Endothelial cell of umbilical vein (primary cell): ENCODE data around the gene TNS1. TPM values are rescaled to one million over a fixed set of nuclear protein-coding genes. Genes with fewer than 3 reads are reported as not detected.

ENCODE experiments used
- BruUV-seq: library from RNA; stranded (reverse); fragments of 400-500 nt; replicated peaks from 2 replicates; lab custom pipeline; 2021; lab: Mats Ljungman, UMichigan
- CTCF ChIA-PET: fragments of 300-600, 350-600 bp; sonication (Branson Sonifier 250); formaldehyde crosslinking; loops from one replicate; lab custom pipeline; 2021; ENCODE audit warnings: antibody characterized with exemption, inconsistent platforms; lab: Charles Lee
- POLR2A ChIA-PET: fragments of 300-600, 350-600 bp; sonication (Branson Sonifier 250); formaldehyde crosslinking; loops from one replicate; lab custom pipeline; 2021; ENCODE audit warnings: antibody characterized with exemption, inconsistent platforms; lab: Charles Lee
- DNase-seq: peaks from one replicate; pipeline ENCODE4 v3.0.0-alpha.2; 2011; ENCODE audit warnings: low read depth, low spot score
- FAIRE-seq: peaks from 2 replicates; lab custom pipeline; 2011; peaks lifted over from hg19 to GRCh38; lab: Jason Lieb, UNC
- H2AFZ ChIP-seq: 2 replicates; pipeline ENCODE4 v1.6.0; 2012; ENCODE audit warnings: low read depth, low read length, control low read depth, inconsistent platforms
- H3K27ac ChIP-seq: 2 replicates; pipeline ENCODE4 v1.5.1; 2011; ENCODE audit warnings: low read depth, mild to moderate bottlenecking, control low read depth, low read length, moderate library complexity; ENCODE audit not compliant: insufficient read depth
- H3K27me3 ChIP-seq, 2 experiments: 2 replicates each; pipeline versions ENCODE4 v1.6.0 to v1.6.1; 2011; ENCODE audit warnings: low read length in 2 of 2, mixed read lengths in 1 of 2; ENCODE audit not compliant: control insufficient read depth in 2 of 2, insufficient read depth in 2 of 2
- H3K36me3 ChIP-seq, 2 experiments: 2 replicates in 1 of 2; 3 replicates in 1 of 2; pipeline ENCODE4 v1.5.1; 2011; ENCODE audit warnings: low read length in 2 of 2, mild to moderate bottlenecking in 1 of 2, moderate library complexity in 1 of 2; ENCODE audit not compliant: control insufficient read depth in 2 of 2, insufficient read depth in 2 of 2; ENCODE audit errors: extremely low read depth in 1 of 2
- H3K4me1 ChIP-seq: 3 replicates; pipeline ENCODE4 v1.5.1; 2011; ENCODE audit warnings: mild to moderate bottlenecking, low read length; ENCODE audit not compliant: control insufficient read depth, insufficient read depth; ENCODE audit errors: extremely low read depth
- H3K4me2 ChIP-seq: 2 replicates; pipeline ENCODE4 v1.6.1; 2011; ENCODE audit warnings: low read length, control low read depth, mixed read lengths; ENCODE audit not compliant: insufficient read depth
- H3K4me3 ChIP-seq, 3 experiments: fragments of 200-600 bp in 1 of 3; sonication (generic), shearing (Covaris generic) in 1 of 3; replicated peaks in 1 of 3; 2 replicates each; pipeline ENCODE4 v1.5.1; 2011 to 2016; ENCODE audit warnings: control low read depth in 3 of 3, low read length in 3 of 3, mild to moderate bottlenecking in 2 of 3, inconsistent platforms in 1 of 3, low read depth in 1 of 3, moderate library complexity in 1 of 3; ENCODE audit not compliant: insufficient read depth in 1 of 3
- H3K79me2 ChIP-seq: 2 replicates; pipeline ENCODE4 v1.6.0; 2012; ENCODE audit warnings: low read length, inconsistent platforms; ENCODE audit not compliant: control insufficient read depth, insufficient read depth
- H3K9ac ChIP-seq: replicated peaks from 2 replicates; pipeline ENCODE3; 2011; ENCODE audit warnings: low read length, control low read depth; ENCODE audit not compliant: insufficient read depth; ENCODE audit errors: extremely low read depth
- H3K9me1 ChIP-seq: replicated peaks from 3 replicates; pipeline ENCODE4 v1.6.0; 2011; ENCODE audit warnings: mild to moderate bottlenecking, low read length; ENCODE audit not compliant: control insufficient read depth, insufficient read depth; ENCODE audit errors: extremely low read depth
- H3K9me3 ChIP-seq: replicated peaks from 2 replicates; pipeline ENCODE4 v1.5.1; 2012; ENCODE audit warnings: low read length, inconsistent platforms; ENCODE audit not compliant: control insufficient read depth, insufficient read depth
- H4K20me1 ChIP-seq: replicated peaks from 2 replicates; pipeline ENCODE3; 2011; ENCODE audit warnings: mild to moderate bottlenecking, low read length; ENCODE audit not compliant: control insufficient read depth, insufficient read depth; ENCODE audit errors: extremely low read depth
- EZH2 ChIP-seq: IDR thresholded peaks from 2 replicates; pipeline ENCODE4 v1.6.1; 2012; ENCODE audit warnings: borderline replicate concordance, low read depth, mild to moderate bottlenecking, moderate library complexity, low read length, inconsistent platforms; ENCODE audit not compliant: severe bottlenecking
- GATA2 ChIP-seq: IDR thresholded peaks from 2 replicates; pipeline ENCODE4 v1.7.0; 2011; ENCODE audit warnings: low read depth, mild to moderate bottlenecking, moderate library complexity, mixed read lengths, low read length; ENCODE audit not compliant: insufficient read length, insufficient read depth
- JUN ChIP-seq: IDR thresholded peaks from 2 replicates; pipeline ENCODE4 v1.6.1; 2011; ENCODE audit warnings: borderline replicate concordance, low read depth; ENCODE audit not compliant: insufficient read length, insufficient read depth
- MYC ChIP-seq: IDR thresholded peaks from one replicate; pipeline ENCODE4 v1.6.1; 2011; ENCODE audit warnings: mild to moderate bottlenecking, low read depth, low read length
- dilution Hi-C: fragments of 300-500 bp; cut with MboI; formaldehyde crosslinking; loops from one replicate; pipeline ENCODE4 v1.15.0; 2019; ENCODE audit warnings: low sequenced_read_pairs; ENCODE audit not compliant: extremely low pct_ligation_motif_present
- intact Hi-C: fragments of 100-400 bp; cut with micrococcal nuclease; formaldehyde crosslinking; loops from one replicate; pipeline ENCODE4 v1.10.0; 2022
- polyA plus RNA-seq, 4 experiments: library from polyadenylated mRNA; depleted of rRNA in 3 of 4; stranded (reverse) in 3 of 4; unstranded in 1 of 4; fragments of >200 nt; gene quantifications; 2 replicates each; pipeline versions ENCODE4 v1.2.1 to v1.2.3, GENCODE V29; 2011 to 2012; ENCODE audit warnings: missing spikeins in 1 of 4
- total RNA-seq: library from RNA; stranded (reverse); gene quantifications from 2 replicates; pipeline ENCODE4 v1.2.3, GENCODE V29; 2021
- TF ChIP-seq, protein P1 (sequence below), 2 donors: IDR thresholded peaks; 1 replicate in 1 of 2; 2 replicates in 1 of 2; pipeline ENCODE4 v1.5.1; 2011; ENCODE audit warnings: low read length in 2 of 2, mild to moderate bottlenecking in 2 of 2, moderate library complexity in 2 of 2, control low read depth in 1 of 2, inconsistent platforms in 1 of 2, low read depth in 1 of 2; ENCODE audit not compliant: insufficient read depth in 1 of 2; ENCODE audit errors: extremely low read depth in 1 of 2

TNS1 gene
- total and polyA plus RNA-seq, 2 donors (not counting 3 experiments of a cell fraction or from before 2014, with no cell fraction given), result 11.0 to 52.1 TPM

DNA sequence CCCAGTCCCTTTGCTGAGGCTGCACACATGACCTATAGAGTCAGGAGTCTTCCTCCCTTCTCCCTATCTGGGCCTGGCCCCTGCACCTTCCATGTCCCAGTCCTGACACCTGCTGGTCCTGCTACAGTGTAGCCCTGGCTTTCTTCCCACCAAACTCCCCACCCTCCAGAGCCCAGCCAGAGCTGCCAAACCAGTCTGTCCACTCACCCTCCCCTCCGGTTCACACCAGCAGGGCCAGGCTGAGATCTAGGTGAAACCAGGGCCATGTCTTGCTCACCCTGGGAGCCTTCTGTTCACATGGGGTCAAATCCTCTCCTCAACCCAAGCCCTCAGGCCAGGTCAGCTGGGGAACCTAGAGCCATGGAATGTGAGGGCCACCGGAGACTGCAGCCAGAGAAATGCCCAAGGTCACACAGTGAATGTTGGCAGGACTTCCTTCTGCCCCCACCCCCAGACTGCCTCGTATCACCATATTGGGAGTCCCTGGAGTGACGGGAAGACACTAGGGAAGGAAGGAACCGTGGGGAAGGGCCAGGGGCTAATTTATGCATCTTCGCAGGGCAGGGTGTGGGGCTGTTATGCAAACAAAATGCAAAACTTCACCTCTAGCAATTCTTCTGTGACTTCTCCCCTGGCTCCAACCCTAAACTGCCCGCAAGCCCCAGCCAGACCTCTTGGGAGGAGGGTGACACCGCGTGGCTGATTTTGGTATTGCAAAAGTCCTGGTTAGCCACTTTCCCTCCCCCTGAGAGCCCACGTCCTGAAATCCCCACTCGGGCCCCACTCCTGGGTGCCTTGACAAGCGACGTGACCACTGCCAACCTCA, 14.6 kb downstream of the TNS1 start:
- intact Hi-C loops (loop anchor here (1.0 kb wide), 7 partner anchors 44 to 203 kb away; no protein-coding TSS in a partner anchor), dilution Hi-C loops (no loop called here)
- no peak overlapping the region for H2AFZ ChIP-seq
- DNase-seq (peak; percentile 69), FAIRE-seq (peak; percentile 94)
- ChIA-PET CTCF (interaction anchor here (0.6 to 7.4 kb wide), 18 partner anchors 20 to 200 kb away, joined by 3 to 204 read pairs (median 4); no protein-coding TSS in a partner anchor), POLR2A (no interaction called here)
- no peaks in the 10 kb centered on the region for H3K9me1 ChIP-seq
- H3K79me2 ChIP-seq, result no peaks in the 10 kb centered on the region
- no peak overlapping the region for H3K4me2 ChIP-seq
- no peaks in the 10 kb centered on the region for H3K9me3 ChIP-seq
- no peaks in the 10 kb centered on the region for H3K27me3 ChIP-seq
- BruUV-seq, result no TSS peak
- H3K9ac ChIP-seq, result no peak overlapping the region
- H3K27ac ChIP-seq, result no peak overlapping the region
- H3K36me3 ChIP-seq, result no peaks in the 10 kb centered on the region
- no peak overlapping the region for H3K4me3 ChIP-seq
- peaks cover 21% of the 10 kb centered on the region for H3K4me1 ChIP-seq
- TF ChIP-seq EZH2 (no peak), GATA2 (no peak), JUN (no peak), MYC (no peak)
- TF ChIP-seq, protein P1, sequence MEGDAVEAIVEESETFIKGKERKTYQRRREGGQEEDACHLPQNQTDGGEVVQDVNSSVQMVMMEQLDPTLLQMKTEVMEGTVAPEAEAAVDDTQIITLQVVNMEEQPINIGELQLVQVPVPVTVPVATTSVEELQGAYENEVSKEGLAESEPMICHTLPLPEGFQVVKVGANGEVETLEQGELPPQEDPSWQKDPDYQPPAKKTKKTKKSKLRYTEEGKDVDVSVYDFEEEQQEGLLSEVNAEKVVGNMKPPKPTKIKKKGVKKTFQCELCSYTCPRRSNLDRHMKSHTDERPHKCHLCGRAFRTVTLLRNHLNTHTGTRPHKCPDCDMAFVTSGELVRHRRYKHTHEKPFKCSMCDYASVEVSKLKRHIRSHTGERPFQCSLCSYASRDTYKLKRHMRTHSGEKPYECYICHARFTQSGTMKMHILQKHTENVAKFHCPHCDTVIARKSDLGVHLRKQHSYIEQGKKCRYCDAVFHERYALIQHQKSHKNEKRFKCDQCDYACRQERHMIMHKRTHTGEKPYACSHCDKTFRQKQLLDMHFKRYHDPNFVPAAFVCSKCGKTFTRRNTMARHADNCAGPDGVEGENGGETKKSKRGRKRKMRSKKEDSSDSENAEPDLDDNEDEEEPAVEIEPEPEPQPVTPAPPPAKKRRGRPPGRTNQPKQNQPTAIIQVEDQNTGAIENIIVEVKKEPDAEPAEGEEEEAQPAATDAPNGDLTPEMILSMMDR (IDR thresholded peaks at IDR 0.05; ENCODE audit: extremely low read depth in 1 of 2, insufficient read depth in 1 of 2, low read depth in 1 of 2, low read length in 2 of 2), result peak; percentile 85 to 89
- no peaks in the 10 kb centered on the region for H4K20me1 ChIP-seq
